SU-DHL-6 (cell line): ENCODE results near the gene DMRTB1.

ENCODE experiments used
- H2AFZ ChIP-seq: fragments of 200-600 bp; sonication (generic); 2 replicates; pipeline ENCODE4 v1.6.1; 2014; ENCODE audit warnings: low read depth, mild to moderate bottlenecking, moderate library complexity, mixed read lengths, antibody characterized with exemption, low read length; ENCODE audit not compliant: severe bottlenecking
- H3F3A ChIP-seq: fragments of 200-600 bp; shearing (Covaris generic); 2 replicates; pipeline ENCODE4 v1.6.0; 2016; ENCODE audit warnings: antibody characterized with exemption, mild to moderate bottlenecking; ENCODE audit not compliant: insufficient read depth
- H3K27ac ChIP-seq: fragments of 200-600 bp; sonication (generic); 2 replicates; pipeline ENCODE4 v1.5.1; 2016; ENCODE audit warnings: low read depth, mild to moderate bottlenecking, low read length, moderate library complexity, mixed read lengths
- H3K27me3 ChIP-seq: fragments of 200-600 bp; sonication (generic), shearing (Covaris generic); 2 replicates; pipeline ENCODE4 v1.6.0; 2014; ENCODE audit warnings: mild to moderate bottlenecking, low read length
- H3K36me3 ChIP-seq: fragments of 200-600 bp; sonication (generic); 2 replicates; pipeline ENCODE4 v1.6.1; 2014; ENCODE audit warnings: mild to moderate bottlenecking, low read length, mixed read lengths
- H3K4me2 ChIP-seq: fragments of 300-600, 200-600 bp; shearing (Covaris generic), sonication (generic); 2 replicates; pipeline ENCODE4 v1.6.0; 2014; ENCODE audit warnings: low read length, low read depth, mild to moderate bottlenecking; ENCODE audit not compliant: poor library complexity, severe bottlenecking
- H3K4me3 ChIP-seq: fragments of 200-600 bp; sonication (generic); 2 replicates; pipeline ENCODE4 v1.5.1; 2014; ENCODE audit warnings: antibody characterized with exemption, low read length, mild to moderate bottlenecking, mixed read lengths; ENCODE audit not compliant: insufficient read depth, poor library complexity, severe bottlenecking
- H3K79me2 ChIP-seq: fragments of 200-600 bp; sonication (generic); 2 replicates; pipeline ENCODE4 v1.6.1; 2014; ENCODE audit warnings: mild to moderate bottlenecking, low read length, moderate library complexity; ENCODE audit not compliant: insufficient read depth
- H3K9ac ChIP-seq: fragments of 200-600 bp; sonication (generic); 2 replicates; pipeline ENCODE4 v1.7.0; 2014; ENCODE audit warnings: mild to moderate bottlenecking, low read length
- H3K9me2 ChIP-seq: fragments of 200-600 bp; sonication (generic); replicated peaks from 2 replicates; pipeline ENCODE4 v1.6.1; 2014; ENCODE audit warnings: low read length; ENCODE audit not compliant: insufficient read depth
- H3K9me3 ChIP-seq: fragments of 200-600 bp; sonication (generic); 2 replicates; pipeline ENCODE4 v1.6.1; 2014; ENCODE audit warnings: low read length, mixed read lengths; ENCODE audit not compliant: insufficient read depth
- H4K20me1 ChIP-seq: fragments of 200-600 bp; sonication (generic); 2 replicates; pipeline ENCODE4 v1.6.1; 2014; ENCODE audit warnings: low read depth, mild to moderate bottlenecking, antibody characterized with exemption, low read length, moderate library complexity, mixed read lengths
- EZH2phosphoT487 ChIP-seq: fragments of 200-600 bp; sonication (generic), shearing (Covaris generic); conservative IDR thresholded peaks from 2 replicates; pipeline ENCODE4 v1.6.1; 2018; ENCODE audit warnings: mild to moderate bottlenecking, antibody characterized with exemption, low read length, moderate library complexity, mixed read lengths
- TF ChIP-seq, protein P1 (sequence below): fragments of 200-600 bp; sonication (generic); IDR thresholded peaks from one replicate; pipeline ENCODE4 v1.5.1; 2017; ENCODE audit warnings: antibody characterized with exemption, mild to moderate bottlenecking, low read length, moderate library complexity; ENCODE audit not compliant: insufficient read depth, poor library complexity, severe bottlenecking

The DMRTB1 gene

GRCh38 chr1:53416269-53416813 lies 42.9 kb upstream of the DMRTB1 start:
- TF ChIP-seq, protein P1, sequence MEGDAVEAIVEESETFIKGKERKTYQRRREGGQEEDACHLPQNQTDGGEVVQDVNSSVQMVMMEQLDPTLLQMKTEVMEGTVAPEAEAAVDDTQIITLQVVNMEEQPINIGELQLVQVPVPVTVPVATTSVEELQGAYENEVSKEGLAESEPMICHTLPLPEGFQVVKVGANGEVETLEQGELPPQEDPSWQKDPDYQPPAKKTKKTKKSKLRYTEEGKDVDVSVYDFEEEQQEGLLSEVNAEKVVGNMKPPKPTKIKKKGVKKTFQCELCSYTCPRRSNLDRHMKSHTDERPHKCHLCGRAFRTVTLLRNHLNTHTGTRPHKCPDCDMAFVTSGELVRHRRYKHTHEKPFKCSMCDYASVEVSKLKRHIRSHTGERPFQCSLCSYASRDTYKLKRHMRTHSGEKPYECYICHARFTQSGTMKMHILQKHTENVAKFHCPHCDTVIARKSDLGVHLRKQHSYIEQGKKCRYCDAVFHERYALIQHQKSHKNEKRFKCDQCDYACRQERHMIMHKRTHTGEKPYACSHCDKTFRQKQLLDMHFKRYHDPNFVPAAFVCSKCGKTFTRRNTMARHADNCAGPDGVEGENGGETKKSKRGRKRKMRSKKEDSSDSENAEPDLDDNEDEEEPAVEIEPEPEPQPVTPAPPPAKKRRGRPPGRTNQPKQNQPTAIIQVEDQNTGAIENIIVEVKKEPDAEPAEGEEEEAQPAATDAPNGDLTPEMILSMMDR, result no peak
- no peak for TF ChIP-seq EZH2phosphoT487
- no peaks in the 10 kb centered on the region for H3K27me3 ChIP-seq
- H3K9me2 ChIP-seq, result no peaks in the 10 kb centered on the region
- no peaks in the 10 kb centered on the region for H3K9me3 ChIP-seq
- no peaks in the 10 kb centered on the region for H4K20me1 ChIP-seq
- H3K36me3 ChIP-seq, result no peaks in the 10 kb centered on the region
- H3K9ac ChIP-seq, result no peak overlapping the region
- no peak overlapping the region for H2AFZ ChIP-seq
- H3F3A ChIP-seq, result no peaks in the 10 kb centered on the region
- no peaks in the 10 kb centered on the region for H3K79me2 ChIP-seq
- H3K27ac ChIP-seq, result no peak overlapping the region
- no peak overlapping the region for H3K4me2 ChIP-seq
- H3K4me3 ChIP-seq, result no peak overlapping the region

DNA sequence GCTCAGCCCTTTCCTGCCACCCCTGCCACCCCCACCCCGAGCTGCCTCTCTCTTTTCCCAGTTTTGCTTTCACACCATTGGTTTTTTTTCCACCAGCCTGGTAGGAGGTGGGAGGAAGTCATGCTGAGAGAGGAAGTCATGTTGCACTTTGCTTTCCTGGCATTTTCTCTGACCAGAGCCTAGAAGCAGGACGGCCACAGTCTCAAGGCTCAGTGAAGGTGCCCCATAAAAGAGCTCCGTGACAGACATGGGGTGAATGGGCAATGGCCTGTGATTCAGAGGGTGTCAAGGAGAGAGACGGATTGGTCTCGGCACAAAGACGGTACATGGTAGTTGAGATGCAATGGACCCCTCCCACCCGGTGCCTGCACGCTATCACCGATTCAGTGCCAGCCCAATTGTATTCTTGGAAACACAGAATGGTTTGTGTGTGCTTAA lies 42.1 kb upstream of the DMRTB1 start:
- no peak overlapping the region for H2AFZ ChIP-seq
- no peaks in the 10 kb centered on the region for H4K20me1 ChIP-seq
- no peaks in the 10 kb centered on the region for H3K79me2 ChIP-seq
- H3K4me2 ChIP-seq, result no peak overlapping the region
- H3K9me3 ChIP-seq, result no peaks in the 10 kb centered on the region
- H3F3A ChIP-seq, result no peaks in the 10 kb centered on the region
- H3K36me3 ChIP-seq, result no peaks in the 10 kb centered on the region
- H3K9ac ChIP-seq, result no peak overlapping the region
- H3K27me3 ChIP-seq, result no peaks in the 10 kb centered on the region
- no peaks in the 10 kb centered on the region for H3K9me2 ChIP-seq
- TF ChIP-seq, protein P1, result no peak
- TF ChIP-seq EZH2phosphoT487, result no peak
- no peak overlapping the region for H3K27ac ChIP-seq
- no peak overlapping the region for H3K4me3 ChIP-seq

- H3K79me2 ChIP-seq, result no peaks in the 10 kb centered on the region
- H3K27ac ChIP-seq, result no peak overlapping the region
- no peaks in the 10 kb centered on the region for H3K36me3 ChIP-seq
- H3K4me3 ChIP-seq, result no peak overlapping the region
- no peaks in the 10 kb centered on the region for H4K20me1 ChIP-seq
- no peak for TF ChIP-seq EZH2phosphoT487
- TF ChIP-seq, protein P1, result no peak
- H3F3A ChIP-seq, result no peaks in the 10 kb centered on the region
- no peak overlapping the region for H2AFZ ChIP-seq
- no peak overlapping the region for H3K4me2 ChIP-seq
- H3K9me2 ChIP-seq, result no peaks in the 10 kb centered on the region
- H3K27me3 ChIP-seq, result no peaks in the 10 kb centered on the region
- no peaks in the 10 kb centered on the region for H3K9me3 ChIP-seq
- no peak overlapping the region for H3K9ac ChIP-seq
Observed at GRCh38 chr1:53419034-53419433, 40.2 kb upstream of the DMRTB1 start.
